RWPE1 (cell line): ENCODE results near the gene NCKAP5.

Experiments used
- CTCF ChIA-PET: fragments of 350-600 bp; sonication (Branson Sonifier 250); formaldehyde crosslinking; extraction: SDS; loops from one replicate; lab custom pipeline; 2021; lab: Yijun Ruan, JAX
- POLR2A ChIA-PET: fragments of 400-600 bp; formaldehyde crosslinking; extraction: SDS; loops from one replicate; lab custom pipeline; 2020; ENCODE audit warnings: antibody characterized with exemption; ENCODE audit not compliant: low non-redundant PET; lab: Yijun Ruan, JAX
- DNase-seq: peaks from one replicate; pipeline ENCODE4 v3.0.0; 2012; ENCODE audit warnings: low spot score
- H3K27ac ChIP-seq: fragments of 450-650 bp; 2 replicates; pipeline ENCODE4 v1.5.1; 2017
- TF ChIP-seq, protein P1 (sequence below): fragments of 450-650 bp; conservative IDR thresholded peaks from 2 replicates; pipeline ENCODE4 v1.5.1; 2017; ENCODE audit warnings: low read depth, mild to moderate bottlenecking

The NCKAP5 gene

DNA sequence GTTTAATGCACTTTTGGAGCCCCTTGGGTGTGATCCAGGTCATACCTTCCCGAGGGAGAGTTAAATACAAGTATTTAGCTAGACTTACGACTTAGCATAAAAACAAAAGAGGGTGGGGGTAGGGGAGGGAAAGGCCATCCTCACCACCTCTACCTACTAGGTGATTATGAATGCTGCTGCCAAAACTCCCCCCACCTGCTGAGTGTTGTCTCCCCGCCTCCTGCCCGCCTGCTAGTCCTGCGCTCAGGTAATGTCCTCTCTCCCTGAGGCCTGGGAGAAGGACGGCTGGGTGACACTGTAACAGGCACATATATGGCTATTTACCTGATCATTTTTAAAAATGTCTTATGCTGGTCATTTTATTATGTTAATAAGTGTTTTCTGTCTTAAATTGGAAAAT is 3.0 kb upstream of the NCKAP5 start:
- ChIA-PET CTCF (no interaction called here), POLR2A (no interaction called here)
- DNase-seq: no peak
- H3K27ac ChIP-seq: no peak overlapping the region
- TF ChIP-seq, protein P1, sequence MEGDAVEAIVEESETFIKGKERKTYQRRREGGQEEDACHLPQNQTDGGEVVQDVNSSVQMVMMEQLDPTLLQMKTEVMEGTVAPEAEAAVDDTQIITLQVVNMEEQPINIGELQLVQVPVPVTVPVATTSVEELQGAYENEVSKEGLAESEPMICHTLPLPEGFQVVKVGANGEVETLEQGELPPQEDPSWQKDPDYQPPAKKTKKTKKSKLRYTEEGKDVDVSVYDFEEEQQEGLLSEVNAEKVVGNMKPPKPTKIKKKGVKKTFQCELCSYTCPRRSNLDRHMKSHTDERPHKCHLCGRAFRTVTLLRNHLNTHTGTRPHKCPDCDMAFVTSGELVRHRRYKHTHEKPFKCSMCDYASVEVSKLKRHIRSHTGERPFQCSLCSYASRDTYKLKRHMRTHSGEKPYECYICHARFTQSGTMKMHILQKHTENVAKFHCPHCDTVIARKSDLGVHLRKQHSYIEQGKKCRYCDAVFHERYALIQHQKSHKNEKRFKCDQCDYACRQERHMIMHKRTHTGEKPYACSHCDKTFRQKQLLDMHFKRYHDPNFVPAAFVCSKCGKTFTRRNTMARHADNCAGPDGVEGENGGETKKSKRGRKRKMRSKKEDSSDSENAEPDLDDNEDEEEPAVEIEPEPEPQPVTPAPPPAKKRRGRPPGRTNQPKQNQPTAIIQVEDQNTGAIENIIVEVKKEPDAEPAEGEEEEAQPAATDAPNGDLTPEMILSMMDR: no peak

DNA sequence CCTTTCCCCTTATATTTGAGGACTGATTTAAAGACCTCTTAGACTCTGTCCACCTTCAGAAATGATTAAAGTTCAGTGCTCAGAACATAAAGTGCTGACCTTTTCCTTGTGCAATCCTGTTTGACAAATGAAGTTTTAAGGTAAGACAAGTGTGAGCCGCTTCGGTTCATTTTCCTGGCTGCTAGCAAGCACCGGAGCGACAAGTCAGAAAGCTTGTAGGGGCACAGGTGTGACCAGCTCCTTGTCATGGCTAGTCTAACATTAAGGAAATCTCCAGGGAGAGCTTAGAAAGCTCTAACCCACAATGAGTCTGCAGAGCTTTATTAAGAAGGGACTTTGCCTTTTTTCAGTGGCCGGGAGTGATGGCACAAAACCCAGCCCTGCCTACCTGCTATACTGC is 2.3 kb upstream of the NCKAP5 start:
- ChIA-PET CTCF (no interaction called here), POLR2A (no interaction called here)
- TF ChIP-seq, protein P1: no peak
- H3K27ac ChIP-seq: no peak overlapping the region
- no peak for DNase-seq

- POLR2A ChIA-PET: no interaction called here
- DNase-seq: no peak
- H3K27ac ChIP-seq: no peak overlapping the region
- TF ChIP-seq, protein P1: no peak
- CTCF ChIA-PET: no interaction called here
These were observed 1.1 kb upstream of the NCKAP5 start for GRCh38 chr2:133569286-133569830.

DNA sequence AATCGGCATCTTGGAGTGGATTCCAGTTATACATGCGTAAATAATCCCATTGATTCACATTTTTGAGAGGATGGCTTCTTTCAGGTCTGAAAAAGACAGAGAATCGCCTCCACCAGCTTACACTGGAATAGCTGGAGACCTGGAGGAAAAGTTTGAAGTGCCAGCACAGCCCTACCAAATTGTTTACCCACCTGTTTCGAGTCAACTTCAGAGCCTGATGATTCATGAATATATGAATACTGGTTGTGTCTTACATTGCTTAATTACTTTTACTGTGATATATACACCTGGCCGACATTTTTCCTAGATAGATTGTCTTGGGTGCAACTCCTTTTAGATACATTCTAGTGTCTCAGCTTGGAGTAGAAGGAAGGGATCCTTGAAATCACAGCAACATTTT is 335 bp upstream of the NCKAP5 start:
- TF ChIP-seq, protein P1: no peak
- no peak overlapping the region for H3K27ac ChIP-seq
- ChIA-PET POLR2A (no interaction called here), CTCF (interaction anchor here (0.6 kb wide), 1 partner anchor 271 kb away, joined by 3 read pairs; no protein-coding TSS in a partner anchor)
- DNase-seq: no peak

DNA sequence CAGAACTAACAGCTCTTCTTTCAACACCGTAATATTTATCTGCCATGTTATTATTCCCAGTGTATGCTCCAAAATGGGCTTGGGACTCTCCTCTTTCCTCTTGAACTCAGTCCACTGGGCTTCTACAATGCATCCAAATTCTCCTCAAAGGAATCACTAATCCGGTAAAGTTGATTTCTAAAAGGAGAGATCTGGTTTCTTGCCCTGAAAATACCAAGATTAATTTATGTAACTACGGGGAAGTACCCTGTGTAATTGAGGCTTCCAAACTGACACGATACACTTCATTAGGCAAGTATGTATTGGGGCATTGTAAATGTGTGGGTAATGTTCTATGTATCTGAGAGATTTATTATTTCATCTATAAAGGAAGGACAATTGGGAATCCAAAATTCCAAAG is 5.7 kb downstream of the NCKAP5 start:
- CTCF ChIA-PET: interaction anchor here (0.5 kb wide), 1 partner anchor 1842 kb away, joined by 3 read pairs; no protein-coding TSS in a partner anchor
- POLR2A ChIA-PET: no interaction called here
- TF ChIP-seq, protein P1: no peak
- no peak for DNase-seq
- H3K27ac ChIP-seq: no peak overlapping the region

DNA sequence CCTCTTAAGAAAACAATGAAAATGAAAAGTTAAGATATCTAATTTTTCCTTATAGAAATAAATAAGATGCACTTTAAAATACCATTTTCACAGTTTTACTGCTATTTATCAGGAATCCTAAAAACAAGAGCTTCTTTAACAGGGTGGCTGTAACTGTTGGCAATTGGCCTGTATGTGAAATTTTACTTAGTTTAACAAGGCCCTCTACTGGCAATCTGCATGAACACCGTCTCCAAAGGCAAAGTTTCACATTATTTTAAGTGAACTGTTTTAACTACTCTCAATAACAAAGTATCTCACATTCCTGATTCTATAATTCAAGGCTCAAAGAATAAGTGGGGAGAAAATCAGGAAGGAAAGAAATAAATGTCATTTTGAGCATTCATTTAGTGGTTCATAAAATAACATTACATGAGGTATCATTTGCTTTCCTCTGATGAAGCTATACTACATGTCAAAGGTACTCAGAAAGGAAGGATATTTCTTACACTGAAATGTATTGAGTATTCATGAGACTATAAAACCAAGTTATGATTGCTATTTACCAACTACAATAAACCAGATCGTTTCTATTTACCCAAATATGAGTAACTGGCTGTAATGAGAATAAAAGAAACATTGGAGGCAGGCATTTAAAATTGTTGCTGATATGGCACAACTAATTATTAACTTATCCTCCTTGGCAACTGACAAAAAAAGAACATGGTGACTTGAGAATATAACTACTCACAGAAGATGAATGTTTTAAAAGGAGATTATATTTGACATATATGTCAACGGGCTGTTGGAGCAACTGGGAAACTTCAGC is 7.0 kb downstream of the NCKAP5 start:
- ChIA-PET POLR2A (no interaction called here), CTCF (interaction anchor here (0.5 to 2.7 kb wide), 16 partner anchors 11 to 1132 kb away, joined by 3 to 23 read pairs (median 4); no protein-coding TSS in a partner anchor)
- no peak overlapping the region for H3K27ac ChIP-seq
- TF ChIP-seq, protein P1: peak; percentile 76
- DNase-seq: peak; percentile 28
